PC-9 (cell line): ENCODE results near the gene SPRR2D. TPM values are rescaled to one million over a fixed set of nuclear protein-coding genes. Genes with fewer than 3 reads are reported as not detected.

Source experiments
- Bru-seq: library from RNA; stranded (reverse); fragments of 400-500 nt; gene quantifications from one replicate; lab custom pipeline; 2021; lab: Mats Ljungman, UMichigan
- BruChase-seq, 2 experiments: library from RNA; stranded (reverse); fragments of 400-500 nt; gene quantifications; one replicate each; lab custom pipeline; 2021; lab: Mats Ljungman, UMichigan
- BruUV-seq: library from RNA; stranded (reverse); fragments of 400-500 nt; replicated peaks from 2 replicates; lab custom pipeline; 2021; lab: Mats Ljungman, UMichigan
- CTCF ChIA-PET: fragments of 300-600 bp; sonication (Branson Sonifier 250); formaldehyde crosslinking; loops from one replicate; lab custom pipeline; 2022; ENCODE audit warnings: antibody characterized with exemption; lab: Charles Lee
- POLR2A ChIA-PET: fragments of 300-600 bp; sonication (Branson Sonifier 250); formaldehyde crosslinking; loops from one replicate; lab custom pipeline; 2022; ENCODE audit warnings: antibody characterized with exemption; ENCODE audit not compliant: unreplicated experiment; lab: Charles Lee
- DNase-seq, 2 experiments: peaks; one replicate each; pipeline versions ENCODE4 v3.0.0 to v3.0.0-alpha.2; 2015 to 2022; ENCODE audit warnings: mixed read lengths in 1 of 2
- H2AFZ ChIP-seq: fragments of 200-600 bp; sonication (generic); 2 replicates; pipeline ENCODE4 v1.8.1; 2017; ENCODE audit warnings: antibody characterized with exemption
- H3F3A ChIP-seq: fragments of 200-600 bp; sonication (generic); 2 replicates; pipeline ENCODE4 v1.8.1; 2017; ENCODE audit warnings: antibody characterized with exemption, mild to moderate bottlenecking, low read depth; ENCODE audit not compliant: insufficient read depth
- H3K27ac ChIP-seq: fragments of 200-600 bp; sonication (generic); 2 replicates; pipeline ENCODE4 v1.6.1; 2016; ENCODE audit warnings: mixed run types
- H3K27me3 ChIP-seq: fragments of 200-600 bp; sonication (generic); 2 replicates; pipeline ENCODE4 v1.6.1; 2016; ENCODE audit warnings: low read depth, mixed run types; ENCODE audit not compliant: insufficient read depth
- H3K36me3 ChIP-seq: fragments of 200-600 bp; sonication (generic); 2 replicates; pipeline ENCODE4 v1.6.1; 2016; ENCODE audit warnings: low read depth, mixed run types
- H3K4me1 ChIP-seq: fragments of 200-600 bp; sonication (generic); replicated peaks from 2 replicates; pipeline ENCODE4 v1.6.1; 2016; ENCODE audit warnings: mixed run types; ENCODE audit not compliant: insufficient read depth
- H3K4me2 ChIP-seq: fragments of 200-600 bp; sonication (generic); 2 replicates; pipeline ENCODE4 v1.6.1; 2017; ENCODE audit warnings: mixed run types
- H3K4me3 ChIP-seq: fragments of 200-600 bp; sonication (generic); 2 replicates; pipeline ENCODE4 v1.6.1; 2016; ENCODE audit warnings: mixed run types
- H3K79me2 ChIP-seq: fragments of 200-600 bp; sonication (generic); 2 replicates; pipeline ENCODE4 v1.6.1; 2017; ENCODE audit warnings: low read depth, mixed run types
- H3K9me2 ChIP-seq: fragments of 200-600 bp; sonication (generic); 2 replicates; pipeline ENCODE4 v1.8.1; 2017; ENCODE audit warnings: mild to moderate bottlenecking; ENCODE audit not compliant: insufficient read depth
- H3K9me3 ChIP-seq: fragments of 200-600 bp; sonication (generic); 2 replicates; pipeline ENCODE4 v1.8.1; 2016; ENCODE audit warnings: low read depth; ENCODE audit not compliant: insufficient read depth
- H4K20me1 ChIP-seq: fragments of 200-600 bp; sonication (generic); 2 replicates; pipeline ENCODE4 v1.8.1; 2017; ENCODE audit not compliant: insufficient read depth
- CTCF ChIP-seq: fragments of 200-600 bp; sonication (generic); conservative IDR thresholded peaks from 2 replicates; pipeline ENCODE4 v1.6.1; 2017; ENCODE audit warnings: mixed run types, antibody characterized with exemption, mild to moderate bottlenecking, moderate library complexity
- EZH2 ChIP-seq: fragments of 200-600 bp; sonication (generic); IDR thresholded peaks from 2 replicates; pipeline ENCODE4 v1.8.0; 2017; ENCODE audit warnings: antibody characterized with exemption, low read depth
- intact Hi-C: fragments of 100-400 bp; cut with micrococcal nuclease; formaldehyde crosslinking; loops from one replicate; pipeline ENCODE4 v1.10.0; 2022; ENCODE audit not compliant: unreplicated experiment
- long read RNA-seq: library from polyadenylated mRNA; stranded (forward); transcript quantifications from one replicate; pipeline ENCODE4 v2.0.0, GENCODE V29; 2022
- total RNA-seq: library from RNA; stranded (reverse); gene quantifications from 2 replicates; pipeline ENCODE4 v1.2.3, GENCODE V29; 2021

Gene SPRR2D
- total RNA-seq (not detected in 2 replicates), Bru-seq, nascent RNA (not detected), BruChase-seq, experiment 1, labeled RNA remaining after a 2-hour chase (not detected), BruChase-seq, experiment 2, labeled RNA remaining after a 6-hour chase (not detected)
- long read RNA-seq, result 0 reads

- no peak for DNase-seq
- H3K27me3 ChIP-seq, result no peaks in the 10 kb centered on the region
- BruUV-seq, result no TSS peak
- H3K79me2 ChIP-seq, result no peaks in the 10 kb centered on the region
- no peaks in the 10 kb centered on the region for H3K4me1 ChIP-seq
- no peak within 1 kb of the TSS for H3K27ac ChIP-seq
- intact Hi-C loops, result no loop called here
- ChIA-PET POLR2A (no interaction called here), CTCF (no interaction called here)
- no peaks in the 10 kb centered on the region for H3K36me3 ChIP-seq
- no peaks in the 10 kb centered on the region for H4K20me1 ChIP-seq
- no peak within 1 kb of the TSS for H2AFZ ChIP-seq
- TF ChIP-seq CTCF (no peak), EZH2 (no peak)
- no peaks in the 10 kb centered on the region for H3F3A ChIP-seq
- H3K9me3 ChIP-seq, result no peaks in the 10 kb centered on the region
- no peak within 1 kb of the TSS for H3K4me3 ChIP-seq
- no peak within 1 kb of the TSS for H3K4me2 ChIP-seq
- no peaks in the 10 kb centered on the region for H3K9me2 ChIP-seq
Observed at GRCh38 chr1:153040950-153041631, at the start of gene SPRR2D. Gene SPRR2D, minus strand, starts transcription at chr1:153041120. Its CDS starts 774 bp downstream, at chr1:153040346.

DNA sequence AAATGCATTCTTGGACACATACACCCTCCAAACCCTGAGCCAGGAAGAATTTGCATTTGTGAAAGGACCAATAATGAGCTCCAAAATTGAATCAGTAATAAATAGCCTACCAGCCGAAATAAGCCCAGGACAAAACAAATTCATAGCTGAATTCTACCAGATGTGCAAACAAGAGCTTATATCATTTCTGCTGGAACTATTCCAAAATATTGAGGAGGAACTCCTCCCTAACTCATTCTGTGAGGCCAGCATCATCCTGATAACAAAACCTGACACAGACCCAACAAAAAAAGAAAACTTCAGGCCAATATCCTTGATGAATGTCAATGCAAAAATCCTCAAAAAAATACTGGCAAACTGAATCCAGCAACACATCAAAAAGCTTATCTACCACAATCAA, 46.7 kb upstream of the SPRR2D start:
- Histone ChIP-seq H3K4me1 (no peaks in the 10 kb centered on the region), H3K27me3 (no peaks in the 10 kb centered on the region), H3K79me2 (no peaks in the 10 kb centered on the region), H2AFZ (no peak overlapping the region), H3K4me2 (no peak overlapping the region), H3K27ac (no peak overlapping the region), H3F3A (no peaks in the 10 kb centered on the region), H3K4me3 (no peak overlapping the region), H3K9me3 (no peaks in the 10 kb centered on the region), H3K36me3 (no peaks in the 10 kb centered on the region), H4K20me1 (no peaks in the 10 kb centered on the region), H3K9me2 (no peaks in the 10 kb centered on the region)
- CTCF ChIA-PET, result no interaction called here
- POLR2A ChIA-PET, result no interaction called here
- no TSS peak for BruUV-seq
- intact Hi-C loops, result no loop called here
- no peak for TF ChIP-seq EZH2
- TF ChIP-seq CTCF, result no peak
- DNase-seq, result no peak

GRCh38 chr1:153081736-153082135, 40.8 kb upstream of the SPRR2D start:
- no peak for TF ChIP-seq EZH2
- TF ChIP-seq CTCF, result no peak
- DNase-seq, result no peak
- Histone ChIP-seq H3K27ac (no peak overlapping the region), H3K4me1 (no peaks in the 10 kb centered on the region), H3K9me3 (0 out of 2 replicates have a peak, but pooled peaks cover 6% of the 10 kb centered on the region), H4K20me1 (no peaks in the 10 kb centered on the region), H3F3A (no peaks in the 10 kb centered on the region), H3K4me2 (no peak overlapping the region), H2AFZ (no peak overlapping the region), H3K9me2 (no peaks in the 10 kb centered on the region), H3K27me3 (no peaks in the 10 kb centered on the region), H3K36me3 (no peaks in the 10 kb centered on the region), H3K4me3 (no peak overlapping the region), H3K79me2 (no peaks in the 10 kb centered on the region)
- BruUV-seq, result no TSS peak
- intact Hi-C loops, result no loop called here
- ChIA-PET POLR2A (no interaction called here), CTCF (no interaction called here)
